ENCODE measurements around the gene CELF2.

DNA sequence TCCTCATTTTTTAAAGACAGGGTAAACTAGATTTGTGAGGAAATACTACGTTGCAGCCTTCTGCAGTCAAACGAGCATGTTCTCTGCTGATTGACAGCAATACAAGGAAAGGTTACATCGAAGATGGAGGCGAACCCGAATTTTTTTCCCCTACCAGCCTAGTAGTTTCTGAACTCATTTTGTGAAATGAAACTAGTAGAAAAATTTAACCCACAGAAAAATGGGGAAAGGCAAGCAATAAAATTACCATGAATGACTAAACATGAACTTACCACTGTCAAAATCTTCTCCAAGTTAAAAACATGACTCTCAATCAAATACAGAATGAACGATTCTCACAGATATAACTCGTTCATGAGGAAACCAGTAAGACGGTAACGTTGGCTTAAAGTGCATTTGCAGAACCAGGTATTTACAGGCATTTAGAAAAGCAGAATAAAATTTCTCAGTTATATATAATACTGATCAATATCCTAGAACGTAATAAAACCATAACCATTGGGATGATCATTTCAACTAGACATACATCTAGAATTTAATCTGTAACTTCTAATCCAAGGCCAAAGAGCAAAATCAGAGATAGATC is 73.9 kb downstream of the CELF2 start:
- TF ChIP-seq EP300 (IDR thresholded peaks at IDR 0.05; ENCODE audit: low read depth): no peak
- TF ChIP-seq POLR2A (IDR thresholded peaks at IDR 0.05): no peak
- no peak for TF ChIP-seq POLR2AphosphoS5 (IDR thresholded peaks at IDR 0.05)
